Measurements from ENCODE around the gene RAB34. TPM values are rescaled to one million over a fixed set of nuclear protein-coding genes. Genes with fewer than 3 reads are reported as not detected.

RAB34 gene, protein sequence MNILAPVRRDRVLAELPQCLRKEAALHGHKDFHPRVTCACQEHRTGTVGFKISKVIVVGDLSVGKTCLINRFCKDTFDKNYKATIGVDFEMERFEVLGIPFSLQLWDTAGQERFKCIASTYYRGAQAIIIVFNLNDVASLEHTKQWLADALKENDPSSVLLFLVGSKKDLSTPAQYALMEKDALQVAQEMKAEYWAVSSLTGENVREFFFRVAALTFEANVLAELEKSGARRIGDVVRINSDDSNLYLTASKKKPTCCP
- 210 to 239 TPM (median 227 TPM) in 5 replicates for total RNA-seq (2022; extraction: Qiagen RNA extraction)

DNA sequence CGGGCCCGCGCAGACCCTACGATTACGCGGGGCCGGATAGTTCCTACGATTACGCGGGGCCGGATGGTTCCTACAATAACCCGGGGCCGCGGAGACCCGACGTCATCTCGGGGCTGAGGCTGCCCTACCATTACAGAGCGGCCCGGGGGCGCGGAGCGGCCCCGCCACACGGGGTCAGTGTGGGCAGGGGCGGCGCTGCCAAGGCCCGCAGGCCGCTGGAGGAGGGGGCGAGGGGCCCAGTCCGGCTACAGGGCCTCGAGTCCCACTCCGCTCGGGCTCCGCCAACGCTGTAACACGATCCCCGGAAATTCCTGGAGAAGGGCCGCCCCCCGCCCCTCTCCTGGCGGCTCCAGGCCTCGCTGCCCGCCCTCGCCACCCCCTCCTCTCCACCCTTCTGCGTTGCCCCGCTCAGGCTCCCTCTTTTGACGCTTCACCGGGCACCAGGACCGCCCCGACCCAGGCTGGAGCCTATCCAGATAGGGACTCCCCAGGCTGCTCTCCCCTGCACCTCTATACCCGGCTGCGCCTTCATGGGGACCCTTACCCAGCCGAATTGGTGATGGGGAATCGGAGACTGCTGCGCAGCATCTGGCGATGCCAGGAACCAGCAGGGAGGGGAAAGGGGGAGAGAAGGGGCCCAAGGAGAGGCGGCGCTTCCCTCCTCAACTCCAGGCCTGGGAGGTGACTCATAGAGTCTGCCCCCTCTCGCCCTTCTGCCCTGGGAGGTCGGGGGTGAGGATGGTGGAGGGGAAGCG lies at the start of gene RAB34:
Gene RAB34 (minus strand): TSS at position 291 of the 755 bp plus-strand sequence. CDS start 602 bp downstream, outside the sequence.

DNA sequence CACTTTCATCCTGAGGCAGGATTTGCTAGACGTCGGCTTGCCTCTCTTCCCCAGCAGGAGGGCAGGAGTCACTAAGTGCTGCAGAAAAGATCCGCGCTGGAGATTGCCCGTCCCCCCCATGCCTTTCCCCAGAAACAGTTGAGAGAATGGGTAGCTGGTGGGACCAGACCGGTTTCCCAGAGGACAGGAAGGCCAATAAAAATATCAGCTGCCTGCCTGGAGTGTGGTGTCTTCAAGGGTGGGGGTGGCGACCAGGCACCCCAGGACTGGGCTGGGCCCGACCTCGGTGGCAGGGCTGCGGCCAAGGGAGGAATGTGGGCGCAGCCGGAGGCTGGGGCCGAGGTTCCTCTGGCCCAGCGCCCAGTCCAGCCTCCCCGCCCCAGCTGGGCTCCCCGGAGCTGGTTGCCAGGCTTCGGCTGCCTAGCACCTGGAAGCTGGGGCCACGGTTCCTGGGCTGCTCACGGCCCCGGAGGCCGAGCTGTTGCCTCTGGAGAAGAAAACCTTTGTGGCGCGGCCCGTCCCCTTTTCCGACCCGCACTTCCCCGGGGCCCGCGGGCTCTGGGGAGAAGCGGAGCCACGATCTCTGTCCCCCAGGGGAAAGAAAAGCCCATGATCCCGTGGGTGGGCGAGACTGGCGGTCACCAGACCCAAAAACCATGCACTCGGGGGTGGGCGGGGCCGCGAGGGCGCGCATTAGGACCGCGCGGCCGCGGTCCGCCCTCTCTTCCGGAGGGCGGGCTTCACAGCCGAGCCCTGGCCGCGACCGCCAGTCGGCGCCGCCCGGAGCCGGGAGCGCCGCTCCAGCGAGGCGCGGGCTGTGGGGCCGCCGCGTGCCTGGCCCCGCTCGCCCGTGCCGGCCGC lies 25.8 kb upstream of the RAB34 start, which contains the start of gene TRAF4:
Gene TRAF4 (plus strand): TSS at position 769 of the 861 bp plus-strand sequence. CDS start 102 bp downstream, outside the sequence.

GRCh38 chr17:28728364-28729200 lies 10.9 kb upstream of the RAB34 start, which contains the start of gene NEK8:
Gene NEK8 (plus strand): TSS chr17:28728788. CDS start chr17:28728814, 26 bp downstream.

DNA sequence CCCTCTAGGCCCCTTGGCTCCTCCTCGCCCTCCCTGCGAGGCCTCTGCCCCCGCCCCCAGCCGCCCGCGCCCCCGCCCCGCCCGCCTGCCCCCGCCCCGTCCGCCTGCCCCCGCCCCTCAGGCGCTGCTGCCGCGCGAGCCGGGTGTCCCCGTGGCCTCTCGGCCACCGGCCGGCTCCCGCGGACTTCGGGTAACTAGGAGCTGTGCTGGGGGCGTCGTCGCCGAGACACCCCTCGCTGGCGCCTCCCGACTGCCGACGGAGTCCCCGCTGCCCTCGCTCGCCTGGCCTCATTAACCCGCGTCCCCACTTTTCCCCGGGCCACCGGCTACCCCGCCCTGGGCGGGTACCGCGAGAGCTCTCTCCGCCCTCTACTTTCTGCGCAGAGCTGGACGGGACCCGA lies 8.6 kb upstream of the RAB34 start, which contains the start of gene TLCD1:
Gene TLCD1 (minus strand): TSS at position 8 of the 401 bp plus-strand sequence. CDS start 136 bp downstream, outside the sequence.

GRCh38 chr17:28711723-28712031 lies 6.0 kb downstream of the RAB34 start, which contains the start of gene PROCA1:
Gene PROCA1 (minus strand): TSS chr17:28711888. CDS start chr17:28711660, 228 bp downstream.

Other genes starting within 250 kb of the RAB34 start
- gene SLC13A2, start 244.2 kb downstream of the RAB34 start, total RNA-seq (2022; extraction: Qiagen RNA extraction), result 0.08 to 0.18 TPM (median 0.12 TPM) in 5 replicates
- gene FOXN1, start 211.5 kb downstream of the RAB34 start, total RNA-seq (2022; extraction: Qiagen RNA extraction), result 0.02 to 0.05 TPM in 2 of 5 replicates, not detected in the others
- 24.2 to 31.7 TPM (median 27.6 TPM) in 5 replicates for gene UNC119, start 165.2 kb downstream of the RAB34 start, total RNA-seq (2022; extraction: Qiagen RNA extraction)
- gene PIGS, start 146.3 kb downstream of the RAB34 start, total RNA-seq (2022; extraction: Qiagen RNA extraction), result 54.6 to 64.5 TPM (median 63.2 TPM) in 5 replicates
- gene ALDOC, start 141.0 kb downstream of the RAB34 start, total RNA-seq (2022; extraction: Qiagen RNA extraction), result 1.3 to 2.7 TPM (median 2.1 TPM) in 5 replicates
- 67.0 to 80.7 TPM (median 73.4 TPM) in 5 replicates for gene SPAG5, start 118.8 kb downstream of the RAB34 start, total RNA-seq (2022; extraction: Qiagen RNA extraction)
- 3.1 to 5.5 TPM (median 3.9 TPM) in 5 replicates for gene RSKR, start 103.7 kb downstream of the RAB34 start, total RNA-seq (2022; extraction: Qiagen RNA extraction)
- 47.0 to 74.1 TPM (median 53.2 TPM) in 5 replicates for gene BLTP2, start 72.7 kb downstream of the RAB34 start, total RNA-seq (2022; extraction: Qiagen RNA extraction)
- gene SDF2, start 56.0 kb downstream of the RAB34 start, total RNA-seq (2022; extraction: Qiagen RNA extraction), result 80.3 to 86.5 TPM (median 81.6 TPM) in 5 replicates
- 68.7 to 82.6 TPM (median 69.4 TPM) in 5 replicates for gene SUPT6H, start 55.7 kb downstream of the RAB34 start, total RNA-seq (2022; extraction: Qiagen RNA extraction)
- gene PROCA1, start 6.0 kb downstream of the RAB34 start, total RNA-seq (2022; extraction: Qiagen RNA extraction), result 0.93 to 1.2 TPM (median 1.2 TPM) in 5 replicates
- gene RPL23A, start 2.1 kb upstream of the RAB34 start, total RNA-seq (2022; extraction: Qiagen RNA extraction), result 1,477 to 2,445 TPM (median 2,273 TPM) in 5 replicates
- gene TLCD1, start 8.4 kb upstream of the RAB34 start, total RNA-seq (2022; extraction: Qiagen RNA extraction), result 29.1 to 47.2 TPM (median 43.1 TPM) in 5 replicates
- gene NEK8, start 10.9 kb upstream of the RAB34 start, total RNA-seq (2022; extraction: Qiagen RNA extraction), result 3.6 to 4.7 TPM (median 4.2 TPM) in 5 replicates
- 61.0 to 85.9 TPM (median 81.0 TPM) in 5 replicates for gene TRAF4, start 26.1 kb upstream of the RAB34 start, total RNA-seq (2022; extraction: Qiagen RNA extraction)
- 37.6 to 44.6 TPM (median 41.0 TPM) in 5 replicates for gene FAM222B, start 124.9 kb upstream of the RAB34 start, total RNA-seq (2022; extraction: Qiagen RNA extraction)
- gene ERAL1, start 137.1 kb upstream of the RAB34 start, total RNA-seq (2022; extraction: Qiagen RNA extraction), result 86.8 to 92.5 TPM (median 88.1 TPM) in 5 replicates
- 78.7 to 90.2 TPM (median 85.3 TPM) in 5 replicates for gene FLOT2, start 179.9 kb upstream of the RAB34 start, total RNA-seq (2022; extraction: Qiagen RNA extraction)
- 5.6 to 6.9 TPM (median 6.5 TPM) in 5 replicates for gene DHRS13, start 185.2 kb upstream of the RAB34 start, total RNA-seq (2022; extraction: Qiagen RNA extraction)
- gene PHF12, start 233.7 kb upstream of the RAB34 start, total RNA-seq (2022; extraction: Qiagen RNA extraction), result 29.2 to 36.2 TPM (median 32.2 TPM) in 5 replicates